GM13976 (cell line): ENCODE results near the gene PLEKHG3.

ENCODE experiments used
- DNase-seq: peaks from one replicate; pipeline ENCODE4 v3.0.0; 2012; ENCODE audit warnings: low spot score
- in situ Hi-C: fragments of 300-500 bp; cut with MboI; formaldehyde crosslinking; loops from one replicate; pipeline ENCODE4 v1.12.0; 2022; ENCODE audit warnings: low sequenced_read_pairs, mixed read lengths, inconsistent platforms; ENCODE audit not compliant: unreplicated experiment
- TF ChIP-seq, protein P1 (sequence below): IDR thresholded peaks from 2 replicates; pipeline ENCODE4 v1.5.1; 2012; ENCODE audit warnings: borderline replicate concordance, mild to moderate bottlenecking; ENCODE audit not compliant: insufficient read depth; ENCODE audit errors: extremely low read depth, missing control alignments, control extremely low read depth

PLEKHG3 gene

DNA sequence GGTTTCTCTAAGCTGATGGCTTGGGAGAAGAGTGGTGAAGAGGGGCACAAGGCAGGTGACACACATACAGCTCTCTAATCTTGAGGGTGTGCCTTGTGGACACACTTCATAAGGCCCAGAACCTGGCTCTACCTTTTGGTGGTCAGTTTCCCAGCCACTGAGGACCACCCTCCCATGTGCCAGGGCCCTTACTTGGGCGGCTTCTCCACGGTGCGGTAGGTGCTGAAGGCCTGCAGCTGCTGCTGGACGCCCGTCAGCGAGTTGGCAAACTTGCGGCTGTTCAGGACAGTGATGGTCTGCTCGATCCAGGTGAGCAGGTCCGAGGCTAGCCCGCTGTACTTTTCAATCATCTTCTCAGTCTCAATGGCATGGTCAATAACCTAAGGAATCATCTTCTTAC lies 95.3 kb downstream of the PLEKHG3 start:
- TF ChIP-seq, protein P1, sequence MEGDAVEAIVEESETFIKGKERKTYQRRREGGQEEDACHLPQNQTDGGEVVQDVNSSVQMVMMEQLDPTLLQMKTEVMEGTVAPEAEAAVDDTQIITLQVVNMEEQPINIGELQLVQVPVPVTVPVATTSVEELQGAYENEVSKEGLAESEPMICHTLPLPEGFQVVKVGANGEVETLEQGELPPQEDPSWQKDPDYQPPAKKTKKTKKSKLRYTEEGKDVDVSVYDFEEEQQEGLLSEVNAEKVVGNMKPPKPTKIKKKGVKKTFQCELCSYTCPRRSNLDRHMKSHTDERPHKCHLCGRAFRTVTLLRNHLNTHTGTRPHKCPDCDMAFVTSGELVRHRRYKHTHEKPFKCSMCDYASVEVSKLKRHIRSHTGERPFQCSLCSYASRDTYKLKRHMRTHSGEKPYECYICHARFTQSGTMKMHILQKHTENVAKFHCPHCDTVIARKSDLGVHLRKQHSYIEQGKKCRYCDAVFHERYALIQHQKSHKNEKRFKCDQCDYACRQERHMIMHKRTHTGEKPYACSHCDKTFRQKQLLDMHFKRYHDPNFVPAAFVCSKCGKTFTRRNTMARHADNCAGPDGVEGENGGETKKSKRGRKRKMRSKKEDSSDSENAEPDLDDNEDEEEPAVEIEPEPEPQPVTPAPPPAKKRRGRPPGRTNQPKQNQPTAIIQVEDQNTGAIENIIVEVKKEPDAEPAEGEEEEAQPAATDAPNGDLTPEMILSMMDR, result no peak
- in situ Hi-C loops, result no loop called here
- no peak for DNase-seq
